GM12874 (cell line): ENCODE data around the gene S100A7.

Experiments
- CTCF ChIP-seq: IDR thresholded peaks from 2 replicates; pipeline ENCODE4 v1.5.1; 2011; ENCODE audit warnings: low read depth, mild to moderate bottlenecking, control low read depth, low read length, moderate library complexity; ENCODE audit not compliant: insufficient read depth

Gene S100A7

GRCh38 chr1:153447498-153448170 lies 12.8 kb downstream of the S100A7 start:
- no peak for TF ChIP-seq CTCF

- TF ChIP-seq CTCF: no peak
These were observed 16.4 kb downstream of the S100A7 start for GRCh38 chr1:153444078-153444477.

GRCh38 chr1:153443486-153443885 lies 17.0 kb downstream of the S100A7 start:
- TF ChIP-seq CTCF: no peak

GRCh38 chr1:153441238-153441755 lies 19.2 kb downstream of the S100A7 start:
- no peak for TF ChIP-seq CTCF

- TF ChIP-seq CTCF: no peak
These were observed 21.2 kb downstream of the S100A7 start for GRCh38 chr1:153439273-153439672.

GRCh38 chr1:153438599-153438998 lies 21.9 kb downstream of the S100A7 start:
- no peak for TF ChIP-seq CTCF

GRCh38 chr1:153437236-153437635 lies 23.2 kb downstream of the S100A7 start:
- TF ChIP-seq CTCF: no peak
